ENCODE results near the gene KRTCAP2. TPM values are rescaled to one million over a fixed set of nuclear protein-coding genes. Genes with fewer than 3 reads are reported as not detected.
A peak's percentile ranks its signal among the peaks of the same experiment; 100 is the strongest.

Gene KRTCAP2
- total RNA-seq, 4 donors from 2014 or later: 48.6 to 109 (median 97.6) TPM

- 78 to 95% methylated on average over 4 of the region's 4 CpGs for WGBS, 2 donors
- intact Hi-C loops (cut with DNase I; ENCODE audit: low total_unique reads): no loop called here
- no peak overlapping the region for H3K4me3 ChIP-seq (ENCODE audit: low read depth, poor library complexity, severe bottlenecking)
- DNase-seq (ENCODE audit: low spot score in 2 of 2): no peak
- TF ChIP-seq CTCF (IDR thresholded peaks at IDR 0.05) (no peak), POLR2A (IDR thresholded peaks at IDR 0.05) (no peak)
Observed at GRCh38 chr1:155210314-155211104, 37.4 kb upstream of the KRTCAP2 start.

GRCh38 chr1:155209312-155209721 lies 36.2 kb upstream of the KRTCAP2 start:
- WGBS, 2 donors: 3 to 4% methylated on average over 8 to 13 of the region's 13 CpGs
- DNase-seq (ENCODE audit: low spot score in 2 of 2): no peak
- intact Hi-C loops (cut with DNase I; ENCODE audit: low total_unique reads): no loop called here
- no peak for TF ChIP-seq CTCF (IDR thresholded peaks at IDR 0.05)
- TF ChIP-seq POLR2A (IDR thresholded peaks at IDR 0.05): no peak
- H3K4me3 ChIP-seq (ENCODE audit: low read depth, poor library complexity, severe bottlenecking): peak overlapping the region; percentile 87

GRCh38 chr1:155208541-155209311 lies 35.6 kb upstream of the KRTCAP2 start, which contains the start of gene MTX1:
TSS of gene MTX1 (plus strand) at chr1:155208695. CDS start at chr1:155208805, 110 bp downstream.
- H3K4me3 ChIP-seq (ENCODE audit: low read depth, poor library complexity, severe bottlenecking): peak within 1 kb of the TSS; percentile 87
- TF ChIP-seq POLR2A (IDR thresholded peaks at IDR 0.05) (no peak), CTCF (IDR thresholded peaks at IDR 0.05) (no peak)
- peak; percentile 87 to 98 for DNase-seq (ENCODE audit: low spot score in 2 of 2)
- intact Hi-C loops (cut with DNase I; ENCODE audit: low total_unique reads): no loop called here
- WGBS, 2 donors: 0% methylated on average over 15 to 62 of the region's 64 CpGs

GRCh38 chr1:155207806-155208540 lies 34.9 kb upstream of the KRTCAP2 start, which contains the start of gene THBS3:
TSS of gene THBS3 (minus strand) at chr1:155207897. CDS start at chr1:155207876, 21 bp downstream.
- TF ChIP-seq CTCF (IDR thresholded peaks at IDR 0.05): no peak
- TF ChIP-seq POLR2A (IDR thresholded peaks at IDR 0.05): no peak
- intact Hi-C loops (cut with DNase I; ENCODE audit: low total_unique reads): no loop called here
- no peak for DNase-seq (ENCODE audit: low spot score in 2 of 2)
- WGBS, 2 donors: 6 to 11% methylated on average over 16 to 17 of the region's 17 CpGs
- H3K4me3 ChIP-seq (ENCODE audit: low read depth, poor library complexity, severe bottlenecking): peak within 1 kb of the TSS; percentile 87

GRCh38 chr1:155206891-155207805 lies 34.0 kb upstream of the KRTCAP2 start:
- peak; percentile 84 to 96 for DNase-seq (ENCODE audit: low spot score in 2 of 2)
- intact Hi-C loops (cut with DNase I; ENCODE audit: low total_unique reads): no loop called here
- peak in 1 of 3 donors; percentile 34 for TF ChIP-seq CTCF (IDR thresholded peaks at IDR 0.05)
- no peak for TF ChIP-seq POLR2A (IDR thresholded peaks at IDR 0.05)
- H3K4me3 ChIP-seq (ENCODE audit: low read depth, poor library complexity, severe bottlenecking): no peak overlapping the region
- 15 to 18% methylated on average over 13 of the region's 13 CpGs for WGBS, 2 donors

Measured in lower leg skin (tissue), 4 donors.